Prostate gland (tissue), 2 donors: ENCODE measurements around the gene UNC119B.

Source experiments
- CTCF ChIP-seq, 4 experiments: fragments of 200-600 bp in 2 of 4; fragments of 450-650 bp in 2 of 4; sonication (generic) in 2 of 4; IDR thresholded peaks; 1 replicate in 3 of 4; 2 replicates in 1 of 4; pipeline ENCODE4 v1.5.1; 2016 to 2019; ENCODE audit warnings: antibody characterized with exemption in 4 of 4, mild to moderate bottlenecking in 2 of 4, moderate library complexity in 2 of 4
- POLR2A ChIP-seq: fragments of 450-650 bp; IDR thresholded peaks from one replicate; pipeline ENCODE4 v1.6.1; 2016; ENCODE audit warnings: antibody characterized with exemption, mild to moderate bottlenecking

- TF ChIP-seq CTCF (IDR thresholded peaks at IDR 0.05) (no peak), POLR2A (no peak)
Observed at GRCh38 chr12:120668091-120668867, 42.0 kb upstream of the UNC119B start.
